ENCODE results near the gene NEK11. TPM values are rescaled to one million over a fixed set of nuclear protein-coding genes. Genes with fewer than 3 reads are reported as not detected.

Gene NEK11
- total RNA-seq, 4 donors from 2014 or later, result 4.7 to 11.2 (median 7.0) TPM

DNA sequence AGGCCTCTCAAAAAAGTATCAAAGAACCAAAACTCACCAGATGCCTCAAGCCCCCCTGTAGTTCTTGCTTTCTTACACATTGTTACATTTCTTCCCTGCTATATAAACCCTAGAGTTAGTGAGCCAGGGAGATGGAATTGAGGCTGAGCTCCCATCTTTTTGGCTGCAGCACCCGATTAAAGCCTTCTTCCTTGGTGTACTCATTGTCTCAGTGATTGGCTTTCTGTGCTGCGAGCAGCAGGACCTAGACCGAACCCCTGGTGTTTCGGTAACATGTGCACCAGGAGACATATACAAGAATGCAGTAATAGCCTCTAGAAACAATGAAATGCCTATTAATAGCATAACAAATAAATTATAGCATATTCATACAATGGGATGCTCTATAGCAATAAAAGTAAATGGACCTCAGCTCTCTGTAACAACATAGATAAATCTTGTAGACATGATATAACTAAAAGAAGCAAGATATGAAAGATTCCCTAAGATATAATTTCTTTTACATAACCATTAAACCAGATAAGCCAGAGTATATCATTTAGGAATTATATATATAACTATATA, 174.0 kb downstream of the NEK11 start:
- TF ChIP-seq, protein P1, sequence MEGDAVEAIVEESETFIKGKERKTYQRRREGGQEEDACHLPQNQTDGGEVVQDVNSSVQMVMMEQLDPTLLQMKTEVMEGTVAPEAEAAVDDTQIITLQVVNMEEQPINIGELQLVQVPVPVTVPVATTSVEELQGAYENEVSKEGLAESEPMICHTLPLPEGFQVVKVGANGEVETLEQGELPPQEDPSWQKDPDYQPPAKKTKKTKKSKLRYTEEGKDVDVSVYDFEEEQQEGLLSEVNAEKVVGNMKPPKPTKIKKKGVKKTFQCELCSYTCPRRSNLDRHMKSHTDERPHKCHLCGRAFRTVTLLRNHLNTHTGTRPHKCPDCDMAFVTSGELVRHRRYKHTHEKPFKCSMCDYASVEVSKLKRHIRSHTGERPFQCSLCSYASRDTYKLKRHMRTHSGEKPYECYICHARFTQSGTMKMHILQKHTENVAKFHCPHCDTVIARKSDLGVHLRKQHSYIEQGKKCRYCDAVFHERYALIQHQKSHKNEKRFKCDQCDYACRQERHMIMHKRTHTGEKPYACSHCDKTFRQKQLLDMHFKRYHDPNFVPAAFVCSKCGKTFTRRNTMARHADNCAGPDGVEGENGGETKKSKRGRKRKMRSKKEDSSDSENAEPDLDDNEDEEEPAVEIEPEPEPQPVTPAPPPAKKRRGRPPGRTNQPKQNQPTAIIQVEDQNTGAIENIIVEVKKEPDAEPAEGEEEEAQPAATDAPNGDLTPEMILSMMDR (IDR thresholded peaks at IDR 0.05; ENCODE audit: low read depth), result no peak

DNA sequence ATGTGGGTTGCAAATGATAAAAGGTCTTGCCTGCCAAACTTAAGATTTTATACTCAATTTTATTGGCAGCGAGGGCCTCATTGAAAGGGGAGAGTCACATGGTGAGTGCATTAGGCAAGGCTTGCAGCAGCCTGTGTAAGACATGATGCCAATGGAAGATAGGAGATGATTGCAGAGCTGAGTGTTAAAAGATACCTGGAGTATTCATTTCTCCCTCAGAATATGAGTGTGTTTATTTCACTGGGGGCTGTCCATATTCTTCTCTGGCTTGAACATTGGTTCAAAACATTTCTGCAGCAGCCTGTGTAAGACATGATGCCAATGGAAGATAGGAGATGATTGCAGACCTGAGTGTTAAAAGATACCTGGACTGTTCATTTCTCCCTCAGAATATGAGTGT, 189.7 kb downstream of the NEK11 start:
- TF ChIP-seq, protein P1 (IDR thresholded peaks at IDR 0.05; ENCODE audit: low read depth), result no peak

DNA sequence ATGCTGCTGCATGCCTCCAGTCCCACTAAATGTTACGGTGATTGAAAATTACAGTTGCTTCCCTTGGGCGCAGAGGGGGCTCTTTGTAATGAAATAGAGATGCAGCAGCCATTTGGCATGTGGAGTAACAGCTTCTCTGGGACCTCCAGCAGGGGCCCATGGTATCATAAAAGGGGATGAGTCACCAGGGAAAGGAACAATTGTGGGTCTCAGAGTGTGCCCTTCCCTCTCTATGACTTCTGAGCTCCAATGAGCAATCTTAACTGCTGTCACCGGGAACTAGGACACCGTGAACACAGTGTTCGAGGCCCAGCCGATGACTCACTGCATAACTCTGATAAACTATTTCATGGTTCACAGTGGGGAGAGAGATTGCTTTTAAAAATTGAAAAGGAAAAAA, 190.1 kb downstream of the NEK11 start:
- TF ChIP-seq, protein P1 (IDR thresholded peaks at IDR 0.05; ENCODE audit: low read depth), result no peak

DNA sequence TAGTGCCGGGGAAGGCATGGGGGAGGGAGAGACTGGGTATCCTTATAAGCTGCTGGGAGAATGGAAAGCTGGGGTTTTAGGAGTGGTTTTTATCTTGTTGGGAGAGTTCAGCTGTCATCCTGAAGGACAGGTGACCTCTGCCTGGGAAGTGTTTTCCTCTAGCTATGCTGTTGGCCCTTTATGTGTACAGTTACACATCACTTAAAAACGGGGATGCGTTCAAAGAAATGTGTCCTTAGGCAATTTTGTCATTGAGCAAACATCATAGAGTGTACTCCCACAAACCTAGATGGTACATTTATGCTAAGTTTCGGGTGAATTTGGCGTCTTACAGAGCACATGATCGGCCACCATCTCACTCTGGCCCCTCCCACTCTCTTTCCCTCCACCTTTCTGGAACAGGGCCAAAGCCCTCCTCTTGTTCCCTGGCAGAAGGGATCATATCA, 190.6 kb downstream of the NEK11 start:
- TF ChIP-seq, protein P1 (IDR thresholded peaks at IDR 0.05; ENCODE audit: low read depth), result no peak

DNA sequence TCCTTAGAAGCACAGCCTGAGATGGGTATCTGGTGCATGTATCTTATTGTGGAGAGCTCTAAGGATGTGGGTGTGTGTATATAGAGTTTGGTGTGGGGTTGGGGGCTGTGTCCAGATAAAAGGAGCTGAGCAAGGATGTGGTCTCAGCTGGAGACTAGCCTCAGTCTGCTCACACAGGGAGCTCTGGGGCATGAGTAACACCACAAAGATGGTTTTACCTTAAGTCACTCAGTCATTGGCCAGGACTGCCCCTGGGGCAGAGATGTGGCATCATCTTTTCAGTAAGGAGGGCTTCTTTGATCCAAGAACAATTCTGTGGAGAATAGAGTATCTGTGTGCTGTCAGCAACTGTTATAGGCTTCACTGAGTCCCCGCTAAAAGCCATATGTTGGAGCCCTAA, 191.5 kb downstream of the NEK11 start:
- TF ChIP-seq, protein P1 (IDR thresholded peaks at IDR 0.05; ENCODE audit: low read depth), result no peak

DNA sequence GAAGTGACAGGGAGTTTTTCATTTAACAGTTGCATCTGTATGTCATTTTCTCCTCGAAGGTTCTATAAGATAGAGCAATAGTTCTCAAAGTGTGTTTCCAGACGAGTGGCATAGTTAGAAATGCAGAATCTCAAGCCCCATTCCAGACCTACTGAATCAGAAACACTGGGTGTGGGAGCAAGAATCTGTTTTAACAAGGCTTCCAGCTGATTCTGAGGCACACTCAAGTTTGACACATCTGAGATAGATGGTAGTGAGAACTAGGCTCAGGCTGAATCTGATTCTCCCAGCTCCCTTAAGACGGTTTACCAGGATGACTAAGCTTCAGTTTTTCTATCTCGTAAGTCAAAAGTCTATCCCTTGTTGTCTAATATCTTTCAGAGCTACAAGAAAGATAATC, 195.1 kb downstream of the NEK11 start:
- TF ChIP-seq, protein P1 (IDR thresholded peaks at IDR 0.05; ENCODE audit: low read depth), result no peak

DNA sequence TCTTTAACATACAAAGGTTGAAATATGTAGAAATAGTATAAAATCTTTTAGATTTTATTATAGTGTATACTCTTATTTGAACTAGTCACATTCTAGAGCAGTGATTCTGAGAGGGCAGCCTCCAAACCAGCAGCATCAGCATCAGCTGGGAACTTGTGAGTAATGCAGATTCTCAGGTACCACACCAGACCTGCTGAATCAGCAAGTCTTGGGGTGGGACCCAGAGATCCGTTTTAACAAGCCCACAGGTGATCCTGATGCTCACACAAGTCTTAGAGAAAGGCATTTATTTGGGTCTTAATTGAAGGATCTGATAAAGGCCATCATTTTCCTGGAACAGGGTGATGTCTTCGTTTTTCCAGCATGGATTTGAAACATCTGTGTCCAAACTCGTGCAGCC, 195.9 kb downstream of the NEK11 start:
- TF ChIP-seq, protein P1 (IDR thresholded peaks at IDR 0.05; ENCODE audit: low read depth), result no peak

Data from subcutaneous adipose tissue (tissue), 4 donors.